Loucy (cell line): Measurements from ENCODE around the gene ASTN2.

ENCODE experiments used
- EZH2phosphoT487 ChIP-seq: fragments of 200-600 bp; IDR thresholded peaks from 2 replicates; pipeline ENCODE4 v1.6.1; 2018; ENCODE audit warnings: antibody characterized with exemption, mild to moderate bottlenecking, moderate library complexity, borderline replicate concordance
- TF ChIP-seq, protein P1 (sequence below): fragments of 200-600 bp; sonication (generic); conservative IDR thresholded peaks from 2 replicates; pipeline ENCODE4 v1.5.1; 2014; ENCODE audit warnings: mild to moderate bottlenecking, antibody characterized with exemption, low read length

GRCh38 chr9:117135501-117136098 lies 279.3 kb downstream of the ASTN2 start:
- TF ChIP-seq, protein P1, sequence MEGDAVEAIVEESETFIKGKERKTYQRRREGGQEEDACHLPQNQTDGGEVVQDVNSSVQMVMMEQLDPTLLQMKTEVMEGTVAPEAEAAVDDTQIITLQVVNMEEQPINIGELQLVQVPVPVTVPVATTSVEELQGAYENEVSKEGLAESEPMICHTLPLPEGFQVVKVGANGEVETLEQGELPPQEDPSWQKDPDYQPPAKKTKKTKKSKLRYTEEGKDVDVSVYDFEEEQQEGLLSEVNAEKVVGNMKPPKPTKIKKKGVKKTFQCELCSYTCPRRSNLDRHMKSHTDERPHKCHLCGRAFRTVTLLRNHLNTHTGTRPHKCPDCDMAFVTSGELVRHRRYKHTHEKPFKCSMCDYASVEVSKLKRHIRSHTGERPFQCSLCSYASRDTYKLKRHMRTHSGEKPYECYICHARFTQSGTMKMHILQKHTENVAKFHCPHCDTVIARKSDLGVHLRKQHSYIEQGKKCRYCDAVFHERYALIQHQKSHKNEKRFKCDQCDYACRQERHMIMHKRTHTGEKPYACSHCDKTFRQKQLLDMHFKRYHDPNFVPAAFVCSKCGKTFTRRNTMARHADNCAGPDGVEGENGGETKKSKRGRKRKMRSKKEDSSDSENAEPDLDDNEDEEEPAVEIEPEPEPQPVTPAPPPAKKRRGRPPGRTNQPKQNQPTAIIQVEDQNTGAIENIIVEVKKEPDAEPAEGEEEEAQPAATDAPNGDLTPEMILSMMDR: no peak
- TF ChIP-seq EZH2phosphoT487: no peak
